Breast epithelium (tissue), 4 donors: ENCODE results near the gene B3GALT2. TPM values are rescaled to one million over a fixed set of nuclear protein-coding genes. Genes with fewer than 3 reads are reported as not detected.

Source experiments
- DNase-seq, 2 donors: peaks; one replicate each; pipeline ENCODE4 v3.0.0-alpha.2; 2019; ENCODE audit warnings: low spot score in 2 of 2
- H3K27ac ChIP-seq, 2 donors: fragments of 200-600 bp; sonication (generic) in 1 of 2; one replicate each; pipeline ENCODE4 v1.5.1; 2016 to 2019; ENCODE audit warnings: mild to moderate bottlenecking in 1 of 2
- H3K27me3 ChIP-seq, 2 donors: fragments of 200-600 bp; sonication (generic) in 1 of 2; one replicate each; pipeline versions ENCODE4 v1.5.1 to v1.6.0; 2017 to 2019; ENCODE audit warnings: control low read depth in 1 of 2, mild to moderate bottlenecking in 1 of 2
- H3K36me3 ChIP-seq: fragments of 200-600 bp; one replicate; pipeline ENCODE4 v1.5.1; 2019
- H3K4me1 ChIP-seq, 2 donors: fragments of 200-600 bp; sonication (generic); one replicate each; pipeline ENCODE4 v1.5.1; 2016 to 2019; ENCODE audit warnings: control low read depth in 1 of 2
- H3K4me3 ChIP-seq, 3 donors: fragments of 200-600 bp; sonication (generic); 1 replicate in 2 of 3; 2 replicates in 1 of 3; pipeline ENCODE4 v1.5.1; 2016 to 2019; ENCODE audit warnings: mild to moderate bottlenecking in 3 of 3, moderate library complexity in 2 of 3
- H3K9me3 ChIP-seq, 2 donors: fragments of 200-600 bp; sonication (generic) in 1 of 2; one replicate each; pipeline ENCODE4 v1.5.1; 2016 to 2019; ENCODE audit warnings: control low read depth in 1 of 2
- POLR2A ChIP-seq: fragments of 450-650 bp; IDR thresholded peaks from one replicate; pipeline ENCODE4 v1.6.1; 2016; ENCODE audit warnings: antibody characterized with exemption, mild to moderate bottlenecking, moderate library complexity
- POLR2AphosphoS5 ChIP-seq, 3 donors: sonication (generic); formaldehyde crosslinking; IDR thresholded peaks; one replicate each; pipeline ENCODE4 v1.6.1; 2017; ENCODE audit warnings: antibody characterized with exemption in 3 of 3
- intact Hi-C: fragments of 100-400 bp; cut with DNase I; formaldehyde crosslinking; loops from one replicate; pipeline ENCODE4 v1.15.1; 2023; ENCODE audit warnings: low total_unique reads
- total RNA-seq, 3 donors: library from RNA; depleted of rRNA; stranded (reverse); fragments of >200 nt; gene quantifications; one replicate each; pipeline ENCODE4 v1.1.0, GENCODE V29; 2016
- TF ChIP-seq, protein P1 (sequence below), 3 donors: fragments of 450-650 bp; IDR thresholded peaks; one replicate each; pipeline ENCODE4 v1.5.1; 2016 to 2017; ENCODE audit warnings: antibody characterized with exemption in 3 of 3, mild to moderate bottlenecking in 3 of 3, moderate library complexity in 3 of 3

B3GALT2 gene
- total RNA-seq, 3 donors from 2014 or later = 0.29 to 0.33 (median 0.32) TPM

DNA sequence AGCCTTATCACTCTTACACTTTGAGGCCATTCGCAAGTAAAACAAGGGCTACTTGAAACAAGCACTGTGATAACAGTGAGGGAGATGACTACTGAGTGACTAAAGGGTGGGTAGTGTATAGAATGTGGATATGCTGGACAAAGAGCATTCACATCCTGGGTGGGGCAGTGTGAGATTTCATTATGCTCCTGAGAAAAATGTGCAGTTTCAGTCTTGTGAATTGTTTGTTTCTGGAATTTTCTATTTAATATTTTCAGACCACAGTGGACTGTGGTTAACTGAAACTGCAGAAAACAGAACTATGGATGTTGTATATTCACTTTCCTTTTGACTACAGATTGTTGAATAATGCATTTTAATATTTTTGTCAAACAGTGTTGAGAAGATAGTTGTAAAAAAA lies 25.1 kb upstream of the B3GALT2 start:
- no peak for TF ChIP-seq POLR2A
- TF ChIP-seq, protein P1, sequence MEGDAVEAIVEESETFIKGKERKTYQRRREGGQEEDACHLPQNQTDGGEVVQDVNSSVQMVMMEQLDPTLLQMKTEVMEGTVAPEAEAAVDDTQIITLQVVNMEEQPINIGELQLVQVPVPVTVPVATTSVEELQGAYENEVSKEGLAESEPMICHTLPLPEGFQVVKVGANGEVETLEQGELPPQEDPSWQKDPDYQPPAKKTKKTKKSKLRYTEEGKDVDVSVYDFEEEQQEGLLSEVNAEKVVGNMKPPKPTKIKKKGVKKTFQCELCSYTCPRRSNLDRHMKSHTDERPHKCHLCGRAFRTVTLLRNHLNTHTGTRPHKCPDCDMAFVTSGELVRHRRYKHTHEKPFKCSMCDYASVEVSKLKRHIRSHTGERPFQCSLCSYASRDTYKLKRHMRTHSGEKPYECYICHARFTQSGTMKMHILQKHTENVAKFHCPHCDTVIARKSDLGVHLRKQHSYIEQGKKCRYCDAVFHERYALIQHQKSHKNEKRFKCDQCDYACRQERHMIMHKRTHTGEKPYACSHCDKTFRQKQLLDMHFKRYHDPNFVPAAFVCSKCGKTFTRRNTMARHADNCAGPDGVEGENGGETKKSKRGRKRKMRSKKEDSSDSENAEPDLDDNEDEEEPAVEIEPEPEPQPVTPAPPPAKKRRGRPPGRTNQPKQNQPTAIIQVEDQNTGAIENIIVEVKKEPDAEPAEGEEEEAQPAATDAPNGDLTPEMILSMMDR (IDR thresholded peaks at IDR 0.05) = no peak
- no peak for TF ChIP-seq POLR2AphosphoS5 (IDR thresholded peaks at IDR 0.05)
- intact Hi-C loops = no loop called here
- no peaks in the 10 kb centered on the region for H3K27me3 ChIP-seq
- no peak overlapping the region for H3K4me3 ChIP-seq
- no peak overlapping the region for H3K27ac ChIP-seq
- no peak for DNase-seq
- no peaks in the 10 kb centered on the region for H3K4me1 ChIP-seq
- H3K9me3 ChIP-seq = peaks cover 0 to 11% of the 10 kb centered on the region in 2 donors
- no peaks in the 10 kb centered on the region for H3K36me3 ChIP-seq

DNA sequence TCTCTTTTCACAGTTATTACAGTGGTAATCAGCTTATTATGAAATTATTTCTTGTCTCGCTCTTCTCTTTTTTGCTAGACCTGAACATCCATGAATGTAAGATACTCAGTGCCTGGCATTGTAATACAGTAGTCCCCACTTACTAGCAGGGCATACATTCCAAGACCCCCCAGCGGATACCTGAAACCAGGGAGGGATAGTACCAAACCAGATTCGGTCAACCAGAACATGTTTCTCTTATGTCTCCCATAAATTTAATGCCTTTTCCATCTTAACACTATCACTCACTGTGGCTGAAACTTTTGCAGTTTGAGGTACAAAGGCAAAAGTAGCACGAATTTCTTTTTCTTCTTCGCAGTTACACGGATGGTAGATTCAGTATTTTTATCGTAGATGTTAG lies 24.6 kb upstream of the B3GALT2 start:
- intact Hi-C loops = no loop called here
- TF ChIP-seq POLR2AphosphoS5 (IDR thresholded peaks at IDR 0.05) = no peak
- peaks cover 0 to 12% of the 10 kb centered on the region in 2 donors for H3K9me3 ChIP-seq
- no peak overlapping the region for H3K4me3 ChIP-seq
- H3K4me1 ChIP-seq = no peaks in the 10 kb centered on the region
- no peak overlapping the region for H3K27ac ChIP-seq
- DNase-seq = no peak
- no peaks in the 10 kb centered on the region for H3K27me3 ChIP-seq
- no peaks in the 10 kb centered on the region for H3K36me3 ChIP-seq

DNA sequence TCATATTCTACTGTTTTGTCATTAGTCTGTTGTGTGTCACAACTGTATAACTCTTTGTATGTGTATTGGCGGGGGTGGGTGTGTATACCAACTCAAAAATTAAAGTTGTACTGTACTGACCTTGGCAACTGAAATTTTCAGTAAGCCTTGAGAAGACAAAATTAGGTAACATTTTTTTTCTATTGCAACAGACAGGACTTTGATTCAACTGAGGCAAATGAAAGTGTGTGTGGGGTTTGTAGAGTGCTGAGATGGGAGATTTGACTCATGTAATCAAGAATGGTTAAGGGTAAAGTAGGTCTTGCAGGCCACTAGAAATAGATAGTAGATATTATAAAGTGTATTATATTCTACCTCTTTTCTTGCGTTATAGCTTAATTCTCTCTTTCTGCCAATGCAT lies 14.6 kb upstream of the B3GALT2 start:
- no peaks in the 10 kb centered on the region for H3K4me1 ChIP-seq
- no peak for DNase-seq
- H3K4me3 ChIP-seq = no peak overlapping the region
- H3K27ac ChIP-seq = no peak overlapping the region
- no peak for TF ChIP-seq POLR2AphosphoS5 (IDR thresholded peaks at IDR 0.05)
- no peak for TF ChIP-seq POLR2A
- TF ChIP-seq, protein P1 (IDR thresholded peaks at IDR 0.05) = no peak
- H3K9me3 ChIP-seq = no peaks in the 10 kb centered on the region
- intact Hi-C loops = no loop called here
- H3K27me3 ChIP-seq = no peaks in the 10 kb centered on the region
- no peaks in the 10 kb centered on the region for H3K36me3 ChIP-seq

DNA sequence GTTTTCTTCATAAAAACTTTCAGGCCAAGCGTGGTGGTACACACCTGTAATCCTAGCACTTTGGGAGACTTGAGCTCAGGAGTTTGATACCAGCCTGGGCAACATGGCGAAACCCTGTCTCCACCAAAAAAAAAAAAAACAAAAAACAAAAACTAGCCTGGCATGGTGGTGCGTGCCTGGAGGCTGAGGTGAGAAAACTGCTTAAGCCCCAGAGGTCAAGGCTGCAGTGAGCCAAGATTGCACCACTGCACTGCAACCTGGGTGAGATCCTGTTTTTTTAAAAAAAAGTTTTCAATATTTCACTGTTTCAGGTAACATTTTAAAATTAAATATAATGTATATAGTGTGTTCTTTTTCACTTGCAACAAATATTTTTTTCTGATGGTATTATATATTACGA lies 13.5 kb upstream of the B3GALT2 start:
- Histone ChIP-seq H3K36me3 (no peaks in the 10 kb centered on the region), H3K4me1 (no peaks in the 10 kb centered on the region), H3K4me3 (no peak overlapping the region), H3K9me3 (no peaks in the 10 kb centered on the region), H3K27ac (no peak overlapping the region), H3K27me3 (no peaks in the 10 kb centered on the region)
- TF ChIP-seq, protein P1 (IDR thresholded peaks at IDR 0.05) = no peak
- no peak for DNase-seq
- intact Hi-C loops = no loop called here

DNA sequence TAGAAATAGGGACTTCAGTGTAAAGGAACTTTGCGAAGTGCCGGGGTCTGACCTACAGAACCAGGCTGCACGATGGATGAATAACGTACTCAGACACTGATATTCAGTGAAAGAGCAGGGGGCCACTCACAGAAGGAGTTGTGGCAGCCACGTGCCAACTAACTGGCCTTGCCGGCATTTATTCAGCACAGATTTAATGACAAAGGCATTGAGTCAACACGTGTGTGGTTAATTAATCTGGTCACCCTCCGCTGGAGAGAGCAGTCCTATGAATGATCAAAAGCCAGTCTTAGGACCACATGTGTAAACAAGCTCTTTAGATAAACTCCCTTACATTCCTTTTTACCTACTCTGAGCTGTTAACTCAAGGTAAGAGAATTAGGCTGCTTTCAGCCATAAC lies 6.2 kb upstream of the B3GALT2 start:
- Histone ChIP-seq H3K27ac (no peak overlapping the region), H3K4me3 (no peak overlapping the region), H3K36me3 (no peaks in the 10 kb centered on the region), H3K27me3 (no peaks in the 10 kb centered on the region), H3K9me3 (peaks cover 0 to 6% of the 10 kb centered on the region in 2 donors), H3K4me1 (no peaks in the 10 kb centered on the region)
- DNase-seq = no peak
- intact Hi-C loops = no loop called here
- TF ChIP-seq POLR2A (no peak), POLR2AphosphoS5 (IDR thresholded peaks at IDR 0.05) (no peak)
- TF ChIP-seq, protein P1 (IDR thresholded peaks at IDR 0.05) = no peak

DNA sequence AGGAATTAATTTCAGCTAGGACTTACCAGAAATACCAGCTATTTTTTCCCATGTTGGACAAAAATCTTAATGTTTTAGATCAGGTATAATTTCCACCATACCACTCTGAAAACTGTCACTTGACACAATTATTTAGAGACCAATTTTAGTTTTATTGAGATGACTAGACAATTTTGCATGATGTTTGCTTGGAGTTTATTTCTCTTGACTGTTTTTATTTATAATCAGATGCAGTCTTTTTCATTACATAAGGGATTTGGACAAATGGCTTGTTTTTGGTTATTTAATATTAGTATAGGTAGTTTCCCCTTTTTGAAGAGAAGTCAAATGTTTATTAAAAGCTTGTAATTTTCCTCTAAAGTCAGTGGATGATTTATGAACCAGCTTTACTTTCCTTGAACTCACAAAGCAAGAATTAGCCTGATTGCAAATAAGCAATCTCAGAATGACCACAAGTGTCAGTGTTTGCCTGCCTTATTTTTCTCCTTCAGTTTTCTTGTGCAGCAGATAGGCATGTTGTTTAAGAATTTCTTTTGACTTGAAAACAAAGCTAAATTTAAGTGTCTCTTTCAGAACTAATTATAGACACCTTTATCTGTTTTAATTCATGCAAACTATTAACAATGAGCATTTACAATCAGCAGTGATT lies 3.8 kb upstream of the B3GALT2 start:
- TF ChIP-seq, protein P1 (IDR thresholded peaks at IDR 0.05) = no peak
- TF ChIP-seq POLR2A = no peak
- H3K9me3 ChIP-seq = peaks cover 0 to 6% of the 10 kb centered on the region in 2 donors
- no peaks in the 10 kb centered on the region for H3K4me1 ChIP-seq
- H3K27me3 ChIP-seq = no peaks in the 10 kb centered on the region
- no peak overlapping the region for H3K27ac ChIP-seq
- intact Hi-C loops = no loop called here
- DNase-seq = no peak
- H3K36me3 ChIP-seq = no peaks in the 10 kb centered on the region
- H3K4me3 ChIP-seq = no peak overlapping the region
